ENCODE data around the gene TBX19.

TBX19 gene

GRCh38 chr1:168285521-168285790 is 4.8 kb downstream of the TBX19 start:
- no peak for DNase-seq

DNA sequence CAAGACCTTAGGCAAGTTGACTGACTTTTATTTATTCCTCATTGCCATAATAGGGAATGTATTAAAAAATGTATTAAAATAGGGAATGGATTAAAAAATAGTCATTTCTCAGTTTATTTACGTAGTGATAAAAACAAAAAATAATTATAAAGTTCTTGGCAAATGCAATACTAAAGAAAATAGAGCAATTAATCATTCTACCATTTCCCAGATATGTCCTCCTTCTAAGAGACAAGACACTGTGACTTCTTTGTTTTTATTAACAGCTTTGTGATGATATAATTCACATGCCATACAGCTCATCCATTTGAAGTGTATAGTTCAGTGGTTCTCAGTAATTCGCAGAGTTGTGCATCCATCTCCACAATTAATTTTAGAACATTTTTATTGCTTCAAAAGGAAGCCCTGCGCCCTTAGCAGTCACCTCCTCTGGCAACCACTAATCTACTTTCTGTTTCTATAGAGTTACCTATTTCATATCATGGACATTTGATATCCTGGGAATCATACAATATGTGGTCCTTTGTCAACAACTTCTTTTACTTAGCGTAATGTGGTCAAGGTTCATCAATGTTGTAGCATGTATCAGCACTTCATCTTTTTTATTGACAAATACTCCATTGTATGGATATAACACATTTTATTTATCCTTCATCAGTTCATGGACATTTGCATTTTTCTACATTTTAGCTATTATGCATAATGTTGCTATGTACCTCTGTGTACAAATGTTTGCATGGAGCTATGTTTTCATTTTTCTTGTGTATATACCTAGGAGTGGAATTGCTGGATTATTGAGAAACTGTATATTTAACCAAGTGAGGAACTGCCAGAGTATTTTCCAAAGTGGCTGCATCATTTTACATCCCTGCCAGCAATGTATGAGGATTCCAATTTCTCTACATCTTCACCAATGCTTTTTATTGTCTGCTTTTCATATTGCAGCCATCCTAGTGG is 5.6 kb downstream of the TBX19 start:
- no peak for DNase-seq

DNA sequence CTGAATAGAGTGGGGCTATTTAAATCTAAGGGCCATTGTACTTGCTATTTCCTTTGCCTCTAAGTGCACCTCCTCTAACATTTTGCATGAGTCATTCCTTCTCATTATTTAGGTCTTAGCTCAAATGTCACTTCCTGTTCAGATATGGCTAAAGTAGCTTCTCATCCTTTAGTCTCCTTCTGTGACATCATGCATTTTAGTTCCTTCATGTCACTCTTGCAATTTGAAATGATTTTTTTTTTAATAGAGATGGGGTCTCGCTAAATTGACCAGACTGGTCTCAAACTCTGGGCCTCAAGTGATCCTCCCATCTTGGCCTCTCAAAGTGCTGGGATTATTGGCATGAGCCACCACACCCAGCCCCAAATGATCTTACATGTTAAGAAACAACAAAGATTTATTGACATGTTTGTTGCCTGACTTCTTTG is 6.6 kb downstream of the TBX19 start:
- DNase-seq: no peak

DNA sequence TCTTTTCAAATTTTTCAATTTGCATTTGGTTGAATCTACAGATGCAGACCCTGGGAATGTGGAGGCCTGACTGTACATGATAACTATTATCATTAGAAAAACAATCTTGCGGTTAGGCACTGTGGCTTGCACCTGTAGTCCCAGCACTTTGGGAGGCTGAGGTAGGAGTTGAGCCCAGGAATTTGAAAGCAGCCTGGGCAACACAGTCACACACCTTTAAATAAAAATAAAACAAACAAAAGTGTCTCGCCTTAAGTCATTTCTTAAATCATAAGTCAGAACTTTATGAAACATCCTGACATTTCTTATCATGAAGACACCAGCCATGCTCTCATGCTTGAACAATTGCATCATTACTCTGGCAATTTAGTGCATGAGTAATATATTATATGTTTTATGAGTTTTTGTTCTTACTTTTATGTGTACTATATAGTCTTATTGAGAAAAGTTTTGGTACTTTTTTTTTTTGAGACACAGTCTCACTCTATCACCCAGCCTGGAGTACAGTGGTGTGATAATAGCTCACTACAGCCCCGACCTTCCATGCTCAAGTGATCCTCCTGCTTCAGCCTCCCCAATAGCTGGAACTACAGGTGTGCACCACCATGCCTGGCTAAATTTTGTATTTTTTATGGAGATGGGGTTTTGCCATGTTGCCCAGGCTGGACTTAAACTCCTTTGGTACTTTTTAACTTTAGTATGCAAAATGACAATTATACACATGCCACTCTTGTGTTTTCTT is 7.8 kb downstream of the TBX19 start:
- no peak for DNase-seq

DNA sequence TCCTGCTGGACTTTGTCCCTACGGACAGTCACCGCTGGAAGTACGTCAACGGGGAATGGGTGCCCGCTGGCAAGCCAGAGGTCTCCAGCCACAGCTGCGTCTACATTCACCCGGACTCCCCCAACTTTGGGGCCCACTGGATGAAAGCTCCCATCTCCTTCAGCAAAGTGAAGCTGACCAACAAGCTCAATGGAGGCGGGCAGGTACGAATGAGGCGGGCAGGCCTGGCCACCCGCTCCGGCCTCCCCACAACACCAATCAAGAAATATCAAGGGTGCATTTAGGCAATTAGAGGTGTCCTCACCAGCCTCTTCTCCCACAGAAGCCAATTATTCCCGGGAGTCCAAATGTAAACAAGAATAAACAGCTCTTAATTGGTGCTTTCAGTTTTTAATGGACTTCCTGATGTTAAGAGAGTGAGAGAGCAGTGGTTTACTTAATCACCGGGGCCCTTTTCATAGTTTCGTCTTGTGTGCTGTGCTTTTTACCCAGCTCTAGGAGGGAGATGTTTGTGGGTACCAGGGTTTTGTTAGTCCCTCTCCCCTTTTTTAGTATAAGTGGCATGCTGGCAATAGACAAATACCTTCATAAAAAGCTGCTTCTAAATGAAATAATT is 10.7 kb downstream of the TBX19 start:
- no peak for DNase-seq

GRCh38 chr1:168293356-168293755 is 12.7 kb downstream of the TBX19 start:
- DNase-seq: no peak

DNA sequence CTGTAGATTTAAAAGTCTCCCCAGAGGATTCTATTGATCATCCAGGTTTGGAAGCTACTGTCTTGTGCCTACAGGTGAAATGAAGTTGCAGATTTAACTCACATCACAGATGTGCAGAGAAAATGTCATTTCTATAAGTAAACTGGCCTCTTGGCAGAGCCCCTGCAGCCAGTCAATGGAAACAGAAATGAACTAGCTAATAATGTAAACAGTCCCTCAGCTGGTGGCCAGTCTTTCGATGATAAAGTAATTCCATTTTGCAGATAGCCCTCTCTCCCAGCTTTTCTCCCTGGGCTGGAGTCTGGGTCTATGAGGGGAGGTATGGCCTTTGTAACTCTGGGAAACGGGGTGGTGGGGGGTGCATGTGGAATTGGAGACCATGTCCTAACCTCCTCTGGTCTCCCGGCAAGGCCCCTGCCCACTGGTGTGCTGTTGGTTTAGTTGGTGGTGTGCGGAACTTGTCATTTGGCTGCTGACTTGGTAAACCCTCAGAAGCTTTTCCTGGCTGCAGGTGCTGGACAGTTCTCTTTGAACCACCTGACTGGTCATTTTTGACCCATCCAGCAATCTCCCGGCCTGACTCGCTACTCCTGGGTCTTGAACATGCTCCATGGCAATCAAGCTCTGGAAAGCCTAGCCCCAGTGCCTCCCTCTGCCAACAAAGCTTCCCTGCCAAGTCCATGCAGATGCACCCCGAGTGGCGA is 14.9 kb downstream of the TBX19 start:
- no peak for DNase-seq

- no peak for DNase-seq
Observed at GRCh38 chr1:168297019-168297730, 16.5 kb downstream of the TBX19 start.

DNA sequence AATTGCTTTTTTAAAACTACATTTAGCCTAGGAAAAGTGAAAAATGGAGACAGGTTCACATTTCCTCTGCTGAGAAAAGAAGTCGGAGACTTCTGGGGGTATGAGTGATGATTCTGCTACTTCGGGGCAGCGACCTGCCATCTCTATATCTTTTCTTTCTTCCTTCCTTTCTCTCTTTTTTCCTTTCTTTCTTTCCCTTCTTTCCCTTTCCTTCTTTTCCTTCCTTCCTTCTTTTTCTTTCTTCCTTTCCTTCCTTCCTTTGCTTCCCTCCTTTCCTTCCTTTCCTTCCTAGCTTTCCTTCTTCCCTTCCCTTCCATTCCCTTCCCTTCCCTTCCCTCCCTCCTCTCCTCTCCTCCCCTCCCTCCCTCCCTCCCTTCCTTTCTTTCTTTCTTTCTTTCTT is 17.8 kb downstream of the TBX19 start:
- no peak for DNase-seq

DNA sequence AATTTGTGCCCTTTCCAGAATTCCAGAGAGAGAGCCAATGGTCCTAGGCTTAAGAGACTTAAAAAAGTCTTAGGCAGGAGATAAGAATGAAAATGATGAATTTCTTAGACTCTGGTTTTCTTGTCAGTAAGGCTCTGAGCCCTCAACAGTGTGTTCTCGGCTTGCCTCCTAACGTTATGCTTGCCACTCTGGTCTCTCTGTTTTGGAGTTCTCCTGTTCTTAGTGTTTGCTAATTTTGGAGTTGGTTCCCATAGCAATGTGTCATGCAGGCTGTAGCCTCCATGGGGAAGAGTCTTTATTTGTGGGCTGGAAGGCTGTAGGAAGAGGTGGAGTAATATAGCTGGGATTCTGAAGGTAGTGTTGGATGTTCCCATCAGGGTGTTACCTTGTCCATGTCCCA is 19.9 kb downstream of the TBX19 start:
- DNase-seq: no peak

- DNase-seq: no peak
Observed at GRCh38 chr1:168301664-168302320, 21.1 kb downstream of the TBX19 start.

- DNase-seq: no peak
Observed at GRCh38 chr1:168303716-168304540, 23.3 kb downstream of the TBX19 start.

- DNase-seq: no peak
Observed at GRCh38 chr1:168304865-168305264, 24.2 kb downstream of the TBX19 start.

- no peak for DNase-seq
Observed at GRCh38 chr1:168312718-168313604, 32.3 kb downstream of the TBX19 start.

DNA sequence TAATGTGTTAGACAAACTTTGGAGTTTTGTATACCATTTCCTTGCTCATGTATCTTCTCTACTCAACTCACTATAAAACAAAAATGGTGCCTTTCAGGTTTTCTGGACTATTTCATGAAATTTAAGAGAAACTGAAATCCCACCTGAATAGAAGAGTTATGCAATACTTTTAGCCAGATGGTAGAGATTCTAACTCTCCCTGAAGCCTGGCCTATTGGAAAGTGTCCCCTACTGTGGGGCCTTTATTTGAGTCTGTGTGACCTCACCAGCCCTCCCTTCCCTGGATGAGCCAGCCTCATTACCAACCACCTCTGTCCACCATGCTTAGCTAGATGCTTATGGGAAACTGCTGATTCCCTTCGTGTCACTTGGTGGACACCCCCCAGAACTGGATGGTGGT is 35.5 kb downstream of the TBX19 start:
- no peak for DNase-seq

- no peak for DNase-seq
Observed at GRCh38 chr1:168317309-168317708, 36.6 kb downstream of the TBX19 start.

GRCh38 chr1:168319691-168320090 is 39.0 kb downstream of the TBX19 start:
- no peak for DNase-seq

GRCh38 chr1:168320149-168320548 is 39.5 kb downstream of the TBX19 start:
- no peak for DNase-seq

DNA sequence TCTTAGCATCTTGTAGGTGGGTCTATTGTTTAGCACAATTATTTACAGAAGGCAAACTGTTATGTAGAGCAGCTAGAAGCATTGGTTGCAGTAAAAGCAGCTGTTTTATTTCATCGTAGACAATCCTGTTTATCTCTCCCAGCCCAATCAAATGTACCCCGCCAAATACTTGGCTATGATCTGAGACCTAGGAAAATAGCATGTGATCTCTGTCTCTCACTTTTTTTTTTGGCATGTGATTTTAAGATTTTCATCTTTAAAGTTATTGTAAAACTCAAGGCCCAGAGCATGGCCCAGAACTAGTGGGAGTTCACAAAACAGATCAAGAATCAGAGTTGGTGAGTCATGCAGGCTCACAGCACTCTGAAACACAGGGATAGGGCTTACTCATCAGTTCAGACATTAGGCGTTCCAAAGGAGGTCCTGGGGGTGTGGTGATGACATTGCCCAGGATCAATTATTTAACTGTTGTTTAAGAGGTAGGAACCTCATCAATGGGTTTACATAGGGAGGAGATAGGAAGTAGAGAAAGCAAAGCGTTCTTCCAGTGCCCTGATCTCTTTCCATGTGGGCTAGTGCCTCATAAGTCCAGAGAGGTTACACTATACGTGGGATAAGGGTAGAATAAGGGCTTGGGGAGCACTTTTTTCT is 40.2 kb downstream of the TBX19 start:
- no peak for DNase-seq

DNA sequence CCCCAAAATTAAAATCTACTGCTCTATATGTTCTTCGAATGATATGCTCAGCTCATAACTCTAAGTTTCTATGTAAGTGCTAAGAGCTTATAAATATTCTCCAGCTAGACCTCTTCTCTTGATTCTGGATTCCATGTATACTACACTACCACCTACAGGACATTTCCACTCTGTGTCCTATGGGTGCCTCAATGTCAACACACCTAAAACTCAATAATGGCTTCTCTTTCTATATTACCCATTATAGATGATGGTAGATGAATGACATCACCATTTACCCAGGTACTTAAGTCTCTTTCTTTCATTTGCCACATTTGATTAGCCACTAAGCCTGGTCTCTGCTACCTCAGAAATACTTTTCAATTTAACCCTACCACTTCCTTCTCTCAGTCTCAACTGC is 41.3 kb downstream of the TBX19 start:
- no peak for DNase-seq

All from SIG-M5 (cell line).